HG03139 (cell line): ENCODE data around the gene EFNA4.

Source experiments
- ATAC-seq: cut with Tn5 transposase; IDR thresholded peaks from one replicate; pipeline ENCODE4 v1.9.1; 2021; ENCODE audit not compliant: unreplicated experiment

EFNA4 gene

GRCh38 chr1:155032886-155033285 is 30.7 kb upstream of the EFNA4 start:
- ATAC-seq: no peak

GRCh38 chr1:155033524-155033923 is 30.0 kb upstream of the EFNA4 start, which contains the start of the genes DCST1 and DCST2:
TSS of gene DCST1 (plus strand) at chr1:155033824. CDS start at chr1:155034037, 213 bp downstream.
TSS of gene DCST2 (minus strand) at chr1:155033781. CDS start at chr1:155033701, 80 bp downstream.
- ATAC-seq: no peak

GRCh38 chr1:155034318-155035208 is 29.0 kb upstream of the EFNA4 start:
- no peak for ATAC-seq

- ATAC-seq: no peak
These were observed 27.6 kb upstream of the EFNA4 start for GRCh38 chr1:155035936-155036335.

- no peak for ATAC-seq
These were observed 26.5 kb upstream of the EFNA4 start for GRCh38 chr1:155037043-155037442.

- ATAC-seq: no peak
These were observed 25.6 kb upstream of the EFNA4 start for GRCh38 chr1:155037851-155038441.

GRCh38 chr1:155038602-155039307 is 24.8 kb upstream of the EFNA4 start:
- ATAC-seq: no peak

GRCh38 chr1:155039308-155039669 is 24.3 kb upstream of the EFNA4 start:
- ATAC-seq: no peak

- ATAC-seq: no peak
These were observed 23.0 kb upstream of the EFNA4 start for GRCh38 chr1:155040358-155041093.

GRCh38 chr1:155042789-155043188 is 20.8 kb upstream of the EFNA4 start:
- no peak for ATAC-seq

- ATAC-seq: no peak
These were observed 20.2 kb upstream of the EFNA4 start for GRCh38 chr1:155043301-155043702.

- ATAC-seq: no peak
These were observed 19.7 kb upstream of the EFNA4 start for GRCh38 chr1:155043793-155044192.

- no peak for ATAC-seq
These were observed 19.2 kb upstream of the EFNA4 start for GRCh38 chr1:155044365-155044764.

GRCh38 chr1:155044812-155045657 is 18.5 kb upstream of the EFNA4 start:
- no peak for ATAC-seq

GRCh38 chr1:155048449-155049334 is 14.8 kb upstream of the EFNA4 start:
- no peak for ATAC-seq

GRCh38 chr1:155049651-155050559 is 13.6 kb upstream of the EFNA4 start:
- ATAC-seq: no peak

- ATAC-seq: peak; percentile 60
These were observed 12.8 kb upstream of the EFNA4 start, which contains the start of gene ADAM15 for GRCh38 chr1:155050560-155051341. TSS of gene ADAM15 (plus strand) at chr1:155051316. CDS start at chr1:155051387, 71 bp downstream.
